ENCODE measurements around the gene SCPEP1.

DNA sequence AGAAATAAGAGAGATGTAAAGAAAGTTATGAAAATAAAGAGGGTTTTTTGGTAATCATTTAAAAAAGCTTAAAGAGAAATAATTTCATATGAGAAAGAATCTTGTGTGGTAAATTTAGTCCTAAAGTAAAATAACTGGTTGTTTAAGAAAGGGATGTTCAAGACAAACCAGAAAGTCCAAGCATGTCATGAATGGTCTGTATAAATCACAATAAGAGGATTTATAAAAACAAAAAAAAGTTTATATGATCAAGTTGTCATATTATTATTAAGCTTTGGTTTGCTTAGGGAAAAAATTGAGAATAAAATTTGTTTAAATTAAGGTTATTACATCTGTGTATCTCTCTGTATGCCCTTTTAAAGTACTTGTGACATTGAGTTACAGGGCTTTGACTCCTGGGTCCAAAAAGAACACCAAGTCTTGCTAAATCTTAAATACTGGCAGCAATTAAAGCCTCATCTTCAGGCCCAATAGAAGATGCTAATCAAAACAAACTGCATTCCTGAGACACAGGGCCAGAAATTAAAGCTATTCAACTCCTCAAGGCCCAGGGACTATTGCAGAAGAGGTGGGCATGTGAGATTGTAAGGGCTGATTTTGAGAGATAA lies 48.5 kb upstream of the SCPEP1 start:
- TF ChIP-seq EZH2phosphoT487 (IDR thresholded peaks at IDR 0.05; ENCODE audit: borderline replicate concordance, low read depth): no peak
- TF ChIP-seq CTCF (IDR thresholded peaks at IDR 0.05): no peak
